H9 (cell line): ENCODE results near the gene GDNF. TPM values are rescaled to one million over a fixed set of nuclear protein-coding genes. Genes with fewer than 3 reads are reported as not detected.

Experiments used
- DNase-seq: peaks from one replicate; pipeline ENCODE4 v3.0.0-alpha.2; 2017
- H2AFZ ChIP-seq: one replicate; pipeline ENCODE4 v1.6.1; 2013; ENCODE audit warnings: mild to moderate bottlenecking, low read length, control low read depth, moderate library complexity
- H2AK5ac ChIP-seq: 2 replicates; pipeline ENCODE4 v1.6.1; 2013; ENCODE audit warnings: low read length, control low read depth, mixed read lengths; ENCODE audit not compliant: insufficient read length
- H2BK120ac ChIP-seq: one replicate; pipeline ENCODE4 v1.6.1; 2013; ENCODE audit warnings: low read depth, mild to moderate bottlenecking, low read length, control low read depth, inconsistent platforms; ENCODE audit not compliant: poor library complexity, severe bottlenecking
- H2BK12ac ChIP-seq: 2 replicates; pipeline ENCODE4 v1.6.1; 2013; ENCODE audit warnings: low read length, control low read depth, mixed read lengths, low read depth; ENCODE audit not compliant: insufficient read length
- H2BK15ac ChIP-seq: 2 replicates; pipeline ENCODE4 v1.6.1; 2013; ENCODE audit warnings: low read depth, low read length, control low read depth
- H2BK20ac ChIP-seq: one replicate; pipeline ENCODE4 v1.6.1; 2013; ENCODE audit warnings: low read depth, mild to moderate bottlenecking, low read length, control low read depth, inconsistent platforms; ENCODE audit not compliant: poor library complexity, severe bottlenecking
- H2BK5ac ChIP-seq: 2 replicates; pipeline ENCODE4 v1.6.1; 2013; ENCODE audit warnings: low read length, control low read depth, mixed read lengths; ENCODE audit not compliant: insufficient read length
- H3K14ac ChIP-seq: 2 replicates; pipeline ENCODE4 v1.6.1; 2013; ENCODE audit warnings: low read length, control low read depth; ENCODE audit not compliant: insufficient read depth
- H3K18ac ChIP-seq: 2 replicates; pipeline ENCODE4 v1.6.1; 2013; ENCODE audit warnings: low read depth, mild to moderate bottlenecking, mixed read lengths, low read length, control low read depth; ENCODE audit not compliant: insufficient read length
- H3K23ac ChIP-seq: 2 replicates; pipeline ENCODE4 v1.6.1; 2013; ENCODE audit warnings: low read length, control low read depth, mixed read lengths, low read depth; ENCODE audit not compliant: insufficient read length
- H3K23me2 ChIP-seq: 2 replicates; pipeline ENCODE4 v1.6.1; 2013; ENCODE audit warnings: low read depth, mild to moderate bottlenecking, mixed read lengths, low read length, control low read depth; ENCODE audit not compliant: insufficient read length, poor library complexity, severe bottlenecking
- H3K27ac ChIP-seq: 2 replicates; pipeline ENCODE4 v1.5.1; 2013; ENCODE audit warnings: low read length, control low read depth, mixed read lengths, low read depth; ENCODE audit not compliant: insufficient read length
- H3K27me3 ChIP-seq: 2 replicates; pipeline ENCODE4 v1.6.1; 2013; ENCODE audit warnings: low read length, control low read depth, inconsistent platforms; ENCODE audit not compliant: insufficient read depth
- H3K4ac ChIP-seq: 2 replicates; pipeline ENCODE4 v1.6.1; 2013; ENCODE audit warnings: low read depth, mild to moderate bottlenecking, control low read depth, inconsistent platforms, low read length, moderate library complexity
- H3K4me1 ChIP-seq: 2 replicates; pipeline ENCODE4 v1.6.1; 2013; ENCODE audit warnings: low read length, control low read depth, inconsistent platforms; ENCODE audit not compliant: insufficient read depth
- H3K4me2 ChIP-seq: 2 replicates; pipeline ENCODE4 v1.6.1; 2013; ENCODE audit warnings: low read length, control low read depth, mixed read lengths; ENCODE audit not compliant: insufficient read length, insufficient read depth
- H3K56ac ChIP-seq: 2 replicates; pipeline ENCODE4 v1.6.1; 2013; ENCODE audit warnings: low read depth, mild to moderate bottlenecking, mixed read lengths, low read length, control low read depth; ENCODE audit not compliant: insufficient read length
- H3K79me1 ChIP-seq: 2 replicates; pipeline ENCODE4 v1.6.1; 2013; ENCODE audit warnings: low read depth, mild to moderate bottlenecking, moderate library complexity, low read length, control low read depth, inconsistent platforms; ENCODE audit not compliant: insufficient read depth, poor library complexity, severe bottlenecking
- H3K79me2 ChIP-seq: 2 replicates; pipeline ENCODE4 v1.6.1; 2013; ENCODE audit warnings: low read length, control low read depth, inconsistent platforms; ENCODE audit not compliant: insufficient read depth
- H3K9ac ChIP-seq: 2 replicates; pipeline ENCODE4 v1.6.1; 2013; ENCODE audit warnings: low read length, control low read depth, mixed read lengths; ENCODE audit not compliant: insufficient read length; ENCODE audit errors: extremely low read depth
- H3K9me3 ChIP-seq: one replicate; pipeline ENCODE4 v1.6.1; 2013; ENCODE audit warnings: low read depth, low read length, inconsistent platforms; ENCODE audit not compliant: control insufficient read depth
- H3T11ph ChIP-seq: one replicate; pipeline ENCODE4 v1.6.1; 2013; ENCODE audit warnings: mild to moderate bottlenecking, low read length, control low read depth, inconsistent platforms
- H4K20me1 ChIP-seq: one replicate; pipeline ENCODE4 v1.6.1; 2013; ENCODE audit not compliant: control insufficient read depth, insufficient read length, insufficient read depth
- H4K5ac ChIP-seq: 2 replicates; pipeline ENCODE4 v1.6.1; 2013; ENCODE audit warnings: low read depth, mild to moderate bottlenecking, mixed read lengths, low read length, control low read depth; ENCODE audit not compliant: insufficient read length
- H4K8ac ChIP-seq: replicated peaks from 2 replicates; pipeline ENCODE4 v1.6.1; 2013; ENCODE audit warnings: low read length, control low read depth, mixed read lengths, low read depth; ENCODE audit not compliant: insufficient read length
- H4K91ac ChIP-seq: 2 replicates; pipeline ENCODE4 v1.6.1; 2013; ENCODE audit warnings: low read depth, mild to moderate bottlenecking, moderate library complexity, mixed read lengths, low read length, control low read depth; ENCODE audit not compliant: insufficient read length
- H3K27ac Mint-ChIP-seq, 3 experiments: 2 replicates in 2 of 3; 3 replicates in 1 of 3; pipeline ENCODE4 v1.8.0; 2020 to 2021; ENCODE audit warnings: mixed read lengths in 3 of 3, mild to moderate bottlenecking in 1 of 3, moderate library complexity in 1 of 3
- H3K27me3 Mint-ChIP-seq: 2 replicates; pipeline ENCODE4 v1.8.0; 2021; ENCODE audit warnings: low read depth, mild to moderate bottlenecking, moderate library complexity, mixed read lengths
- H3K36me3 Mint-ChIP-seq, 3 experiments: 2 replicates in 2 of 3; 3 replicates in 1 of 3; pipeline ENCODE4 v1.8.0; 2020 to 2021; ENCODE audit warnings: low read depth in 3 of 3, mixed read lengths in 3 of 3; ENCODE audit not compliant: insufficient read depth in 1 of 3
- H3K4me1 Mint-ChIP-seq, 2 experiments: 2 replicates each; pipeline ENCODE4 v1.8.0; 2020; ENCODE audit warnings: mixed read lengths in 2 of 2
- H3K4me3 Mint-ChIP-seq, 2 experiments: 2 replicates in 1 of 2; 3 replicates in 1 of 2; pipeline ENCODE4 v1.8.0; 2020 to 2021; ENCODE audit warnings: mild to moderate bottlenecking in 2 of 2, mixed read lengths in 2 of 2, moderate library complexity in 1 of 2
- H3K9me3 Mint-ChIP-seq, 2 experiments: 2 replicates in 1 of 2; 3 replicates in 1 of 2; pipeline ENCODE4 v1.8.0; 2020; ENCODE audit warnings: mild to moderate bottlenecking in 2 of 2, mixed read lengths in 2 of 2, moderate library complexity in 1 of 2
- WGBS: extraction: QIAGEN DNeasy Blood & Tissue Kit; methylation state at CpG from one replicate; pipeline ENCODE4 v1.1.7; 2013; ENCODE audit warnings: missing lambda C conversion rate, low lambda C conversion rate, mixed read lengths; ENCODE audit not compliant: insufficient read length; ENCODE audit errors: extremely low coverage; 5-methylcytosine and 5-hydroxymethylcytosine counted together
- total RNA-seq: library from RNA; stranded (reverse); gene quantifications from 2 replicates; pipeline ENCODE4 v1.2.1, GENCODE V29; 2021
- TF ChIP-seq, protein P1 (sequence below): fragments of 200-600 bp; sonication (generic); conservative IDR thresholded peaks from 3 replicates; pipeline ENCODE4 v1.8.0; 2021; ENCODE audit warnings: antibody characterized with exemption, mild to moderate bottlenecking

Gene GDNF
- total RNA-seq, 1 experiment from 2014 or later: not detected

DNA sequence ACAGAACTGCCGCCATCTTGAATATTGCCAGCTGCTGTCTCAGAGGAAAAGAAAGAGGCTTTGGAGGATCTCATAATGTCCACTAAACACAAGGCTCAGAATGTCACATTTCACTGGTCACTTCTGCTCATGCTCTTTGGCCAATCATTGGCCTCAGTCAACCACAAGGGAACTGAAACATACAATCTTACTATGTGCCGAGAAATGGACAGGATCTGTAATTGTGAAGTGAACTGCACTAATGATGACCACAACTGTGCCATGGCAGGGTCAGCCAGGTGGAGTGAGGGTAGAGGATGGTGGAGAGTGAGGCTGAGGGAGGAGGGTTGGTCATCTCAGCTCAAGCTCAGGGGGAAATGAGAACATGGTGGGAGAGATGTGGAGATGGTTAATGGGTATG lies 32.8 kb downstream of the GDNF start:
- H3K9me3 ChIP-seq: no peaks in the 10 kb centered on the region
- H3K27ac ChIP-seq: no peak overlapping the region
- H3K4ac ChIP-seq: no peak overlapping the region
- H3K27me3 Mint-ChIP-seq: peaks cover 25% of the 10 kb centered on the region
- no peaks in the 10 kb centered on the region for H3K4me1 Mint-ChIP-seq
- H3K9ac ChIP-seq: no peak overlapping the region
- H2AK5ac ChIP-seq: no peak overlapping the region
- no peaks in the 10 kb centered on the region for H3K9me3 Mint-ChIP-seq
- no peaks in the 10 kb centered on the region; the same call in 1 of the 2 replicates for H3K4me1 ChIP-seq
- H2BK5ac ChIP-seq: no peak overlapping the region
- no peaks in the 10 kb centered on the region; the same call in 1 of the 2 replicates for H3K27me3 ChIP-seq
- H2AFZ ChIP-seq: no peak overlapping the region
- H2BK12ac ChIP-seq: no peak overlapping the region
- no peaks in the 10 kb centered on the region for H4K20me1 ChIP-seq
- H3K4me2 ChIP-seq: no peak overlapping the region
- no peaks in the 10 kb centered on the region for H3K79me1 ChIP-seq
- no CpG with 5 or more reads among the region's 2 CpGs for WGBS
- no peak overlapping the region for H3K18ac ChIP-seq
- no peak overlapping the region for H4K5ac ChIP-seq
- no peak overlapping the region for H3T11ph ChIP-seq
- no peak overlapping the region for H2BK15ac ChIP-seq
- H2BK20ac ChIP-seq: no peak overlapping the region
- no peak for DNase-seq
- H3K27ac Mint-ChIP-seq: no peak overlapping the region
- no peak overlapping the region for H3K23ac ChIP-seq
- no peak overlapping the region for H4K8ac ChIP-seq
- no peaks in the 10 kb centered on the region for H3K79me2 ChIP-seq
- H3K4me3 Mint-ChIP-seq: 0 out of 5 replicates have a peak overlapping the region, but pooled peaks of 1 of the 2 experiments have one; percentile 35
- TF ChIP-seq, protein P1, sequence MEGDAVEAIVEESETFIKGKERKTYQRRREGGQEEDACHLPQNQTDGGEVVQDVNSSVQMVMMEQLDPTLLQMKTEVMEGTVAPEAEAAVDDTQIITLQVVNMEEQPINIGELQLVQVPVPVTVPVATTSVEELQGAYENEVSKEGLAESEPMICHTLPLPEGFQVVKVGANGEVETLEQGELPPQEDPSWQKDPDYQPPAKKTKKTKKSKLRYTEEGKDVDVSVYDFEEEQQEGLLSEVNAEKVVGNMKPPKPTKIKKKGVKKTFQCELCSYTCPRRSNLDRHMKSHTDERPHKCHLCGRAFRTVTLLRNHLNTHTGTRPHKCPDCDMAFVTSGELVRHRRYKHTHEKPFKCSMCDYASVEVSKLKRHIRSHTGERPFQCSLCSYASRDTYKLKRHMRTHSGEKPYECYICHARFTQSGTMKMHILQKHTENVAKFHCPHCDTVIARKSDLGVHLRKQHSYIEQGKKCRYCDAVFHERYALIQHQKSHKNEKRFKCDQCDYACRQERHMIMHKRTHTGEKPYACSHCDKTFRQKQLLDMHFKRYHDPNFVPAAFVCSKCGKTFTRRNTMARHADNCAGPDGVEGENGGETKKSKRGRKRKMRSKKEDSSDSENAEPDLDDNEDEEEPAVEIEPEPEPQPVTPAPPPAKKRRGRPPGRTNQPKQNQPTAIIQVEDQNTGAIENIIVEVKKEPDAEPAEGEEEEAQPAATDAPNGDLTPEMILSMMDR: no peak
- no peak overlapping the region for H2BK120ac ChIP-seq
- no peak overlapping the region for H3K14ac ChIP-seq
- no peak overlapping the region for H3K56ac ChIP-seq
- H3K36me3 Mint-ChIP-seq: no peaks in the 10 kb centered on the region
- no peaks in the 10 kb centered on the region for H3K23me2 ChIP-seq
- H4K91ac ChIP-seq: no peak overlapping the region
